HG02885 (cell line): ENCODE data around the gene PLEKHA4.
A peak's percentile ranks its signal among the peaks of the same experiment; 100 is the strongest.
"Not testable (repeated sequence)": the region's sequence is repeated elsewhere in the genome, so short reads cannot be mapped to it uniquely, and the experiment has no call there.

Source experiments
- ATAC-seq: cut with Tn5 transposase; IDR thresholded peaks from one replicate; pipeline ENCODE4 v1.9.1; 2021; ENCODE audit warnings: mild to moderate bottlenecking; ENCODE audit not compliant: unreplicated experiment, poor library complexity

PLEKHA4 gene

GRCh38 chr19:48867746-48868113, 687 bp downstream of the PLEKHA4 start:
- no peak for ATAC-seq

- ATAC-seq = no peak
These were observed 1.2 kb downstream of the PLEKHA4 start for GRCh38 chr19:48867123-48867745.

GRCh38 chr19:48866692-48867091, 1.7 kb downstream of the PLEKHA4 start:
- ATAC-seq = no peak

DNA sequence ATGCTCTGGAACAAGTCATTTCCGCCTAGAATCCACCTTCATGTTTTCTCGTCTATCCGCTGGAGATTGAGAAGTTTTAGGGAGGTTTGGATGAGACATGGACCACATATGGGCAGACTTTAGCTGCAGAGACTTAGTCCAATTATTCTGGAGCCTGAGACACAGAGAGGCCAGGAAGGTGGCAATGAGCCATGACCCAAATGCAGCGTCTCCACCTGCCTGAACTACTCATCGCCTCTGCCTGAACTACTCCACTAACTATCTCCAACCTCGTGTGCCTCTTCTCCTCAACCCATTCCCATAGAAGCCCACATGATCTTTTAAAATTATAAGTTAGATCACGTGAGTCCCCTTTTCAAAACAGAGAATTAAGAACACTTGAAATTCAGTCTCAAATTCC, 5.6 kb downstream of the PLEKHA4 start:
- no peak for ATAC-seq

DNA sequence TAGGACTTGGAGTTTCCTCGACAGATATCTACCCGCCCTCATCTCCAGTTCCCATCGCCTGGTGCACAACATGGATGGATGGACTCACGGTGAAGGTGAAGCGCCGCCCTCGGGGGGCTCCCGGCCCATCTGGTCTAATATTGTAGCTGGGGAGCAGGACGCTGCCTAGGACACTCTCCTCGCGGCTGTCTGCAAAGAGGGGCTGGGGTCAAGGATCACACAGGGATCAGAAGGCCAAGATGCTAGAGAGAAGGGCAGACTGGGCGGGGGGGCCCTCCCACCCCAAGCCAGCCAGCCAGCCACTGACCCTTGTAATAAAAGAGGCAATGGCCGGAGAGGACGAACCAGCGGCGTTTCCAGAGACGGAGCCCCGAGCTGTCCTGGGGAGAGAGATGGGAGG, 7.1 kb downstream of the PLEKHA4 start:
- ATAC-seq = no peak

DNA sequence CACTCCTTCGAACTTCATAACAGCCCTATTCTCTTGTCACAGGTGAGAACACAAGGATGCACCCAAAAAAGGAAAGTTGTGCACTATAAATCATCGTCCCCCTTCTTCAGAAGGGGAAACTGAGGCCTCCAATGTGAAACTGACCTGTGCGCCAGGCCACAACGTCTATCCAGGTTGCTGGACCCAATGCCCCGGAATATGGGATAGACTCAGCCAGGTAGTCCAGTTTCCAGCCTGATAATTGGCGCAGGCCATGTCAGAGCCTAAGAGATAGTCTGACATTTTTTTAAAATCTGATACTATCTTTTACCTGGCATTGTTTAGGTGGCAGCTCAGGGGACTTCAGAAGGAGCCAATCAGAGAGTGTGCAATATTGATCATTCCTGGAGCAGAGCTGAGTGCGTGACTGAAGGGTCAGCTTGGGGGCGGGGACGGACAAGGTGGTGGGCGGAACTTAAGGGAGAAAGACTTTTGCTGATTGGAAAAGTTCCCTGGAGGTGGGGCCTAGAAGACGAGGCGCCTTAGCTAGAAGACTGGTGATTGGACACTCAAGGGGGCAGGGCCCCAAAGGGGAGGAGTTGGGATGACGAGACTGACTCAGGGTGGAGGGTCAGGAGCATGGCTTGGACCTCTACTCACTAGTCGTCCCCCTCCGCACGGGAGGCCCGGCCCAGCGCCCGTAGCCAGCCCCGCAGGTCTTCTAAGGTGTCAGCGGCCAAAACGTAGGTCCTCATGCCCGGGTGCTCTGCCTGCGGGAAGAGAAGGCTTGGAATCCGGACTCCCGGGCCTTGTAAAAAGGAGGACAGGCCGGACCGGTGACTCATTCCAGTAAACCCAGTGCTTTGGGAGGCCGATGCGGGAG, 8.5 kb downstream of the PLEKHA4 start:
- no peak for ATAC-seq

DNA sequence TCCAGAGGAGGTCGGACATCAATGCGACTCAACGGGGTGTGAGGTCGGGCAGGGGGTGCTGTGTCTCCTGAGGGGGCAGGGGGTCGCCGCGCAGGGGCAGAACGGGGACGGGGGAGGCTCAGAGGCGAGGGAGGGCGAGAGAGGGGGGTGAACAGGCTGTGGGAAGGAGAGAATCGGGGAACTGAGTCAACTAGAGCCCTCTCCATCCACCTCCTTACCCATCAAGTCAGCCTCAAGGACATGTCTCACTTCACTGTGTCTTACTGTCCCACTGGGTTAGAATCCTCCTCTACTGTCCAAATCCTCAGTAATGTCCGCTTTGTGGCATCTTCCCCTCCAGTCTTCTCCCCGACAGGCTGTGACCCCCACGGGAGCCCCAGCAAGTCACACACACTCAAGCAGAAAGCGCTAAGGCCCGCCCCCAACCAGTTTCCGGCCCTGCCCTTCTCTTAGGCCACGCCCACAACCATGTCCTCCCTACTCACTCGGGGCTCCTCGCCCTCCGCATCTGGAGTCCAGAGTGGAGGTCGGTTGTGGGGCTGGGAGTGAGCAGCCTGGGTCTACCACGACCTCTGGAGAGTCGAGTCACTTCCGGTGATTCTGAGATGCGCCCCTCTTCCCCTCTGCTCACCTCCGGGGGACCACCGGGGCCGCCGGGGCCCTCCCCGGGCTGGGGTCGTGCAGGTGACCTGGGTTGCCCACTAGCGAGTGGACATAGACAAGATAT, 9.3 kb downstream of the PLEKHA4 start:
- peak; percentile 60 for ATAC-seq

DNA sequence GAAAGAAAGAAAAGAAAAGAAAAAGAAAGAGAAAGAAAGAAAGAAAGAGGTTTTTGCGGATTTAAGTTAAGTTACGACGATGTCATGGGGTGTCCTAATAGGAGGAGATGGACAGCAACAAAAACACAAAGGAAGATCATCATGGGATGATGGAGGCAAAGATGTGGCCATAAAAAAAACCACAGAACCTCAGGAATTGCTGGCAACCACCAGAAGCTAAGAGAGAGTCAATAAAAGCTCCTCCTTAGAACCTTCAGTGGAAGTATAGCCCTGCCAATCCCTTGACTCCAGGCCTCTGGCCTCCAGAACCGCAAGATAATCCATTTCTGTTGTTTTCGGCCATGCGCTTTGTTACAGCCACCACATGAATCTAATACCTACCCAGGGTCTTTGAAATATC, 11.5 kb downstream of the PLEKHA4 start:
- no peak for ATAC-seq

- no peak for ATAC-seq
These were observed 14.3 kb downstream of the PLEKHA4 start for GRCh38 chr19:48854103-48854502.

- no peak for ATAC-seq
These were observed 14.9 kb downstream of the PLEKHA4 start for GRCh38 chr19:48853483-48853882.

DNA sequence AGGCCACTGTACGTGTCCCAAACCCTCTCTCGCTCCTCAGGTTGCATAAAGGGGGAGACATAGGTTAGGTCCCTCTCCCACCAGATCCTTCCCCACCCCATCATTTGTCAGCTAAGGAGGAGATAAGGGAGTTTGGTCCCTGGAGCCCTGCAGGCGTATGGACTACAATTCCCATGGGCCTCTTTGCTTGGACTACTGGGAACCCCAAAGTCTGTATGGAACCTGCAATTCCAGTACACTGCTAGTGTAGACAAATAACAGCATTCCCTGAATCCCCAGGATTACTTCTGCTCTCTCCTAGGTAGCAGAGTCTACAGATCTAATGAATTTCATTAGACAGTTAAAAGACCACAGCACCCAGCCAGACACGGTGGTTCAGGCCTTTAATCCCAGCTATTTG, 16.1 kb downstream of the PLEKHA4 start:
- no peak for ATAC-seq

DNA sequence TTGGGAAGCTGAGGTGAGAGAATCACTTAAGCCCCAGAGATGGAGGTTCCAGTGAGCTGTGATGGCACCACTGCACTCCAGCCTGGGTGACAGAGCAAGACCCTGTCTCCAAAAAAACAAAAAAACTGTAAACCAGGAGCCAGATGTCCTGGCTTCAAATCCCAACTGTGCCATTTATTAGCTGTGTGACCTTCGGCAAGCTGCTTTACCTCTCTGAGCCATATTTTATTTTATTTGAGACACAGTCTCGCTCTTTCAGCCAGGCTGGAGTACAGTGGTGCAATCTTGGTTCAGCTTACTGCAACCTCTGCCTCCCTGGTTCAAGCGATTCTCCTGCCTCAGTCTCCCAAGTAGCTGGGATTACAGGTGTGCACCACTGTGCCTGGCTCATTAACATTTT, 21.8 kb downstream of the PLEKHA4 start:
- ATAC-seq = not testable (repeated sequence)

DNA sequence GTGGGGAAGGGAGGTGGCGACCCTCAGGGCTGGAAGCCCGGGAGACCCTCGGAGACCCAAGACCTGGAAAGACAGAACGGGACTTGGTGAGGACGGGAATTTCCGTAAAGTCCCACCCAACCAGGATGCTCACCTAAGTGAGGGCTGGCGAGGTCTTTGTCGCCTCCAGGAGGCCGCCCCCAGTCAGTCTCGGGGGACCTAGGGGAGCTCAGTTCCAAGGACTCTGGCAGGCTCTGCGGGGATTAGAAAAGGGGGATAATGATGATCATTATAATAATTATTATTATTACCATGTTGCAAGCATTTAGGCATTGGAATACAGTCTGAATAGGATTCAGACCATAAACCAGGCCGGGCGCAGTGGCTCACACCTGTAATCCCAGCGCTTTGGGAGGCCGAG, 23.0 kb downstream of the PLEKHA4 start:
- ATAC-seq = no peak

DNA sequence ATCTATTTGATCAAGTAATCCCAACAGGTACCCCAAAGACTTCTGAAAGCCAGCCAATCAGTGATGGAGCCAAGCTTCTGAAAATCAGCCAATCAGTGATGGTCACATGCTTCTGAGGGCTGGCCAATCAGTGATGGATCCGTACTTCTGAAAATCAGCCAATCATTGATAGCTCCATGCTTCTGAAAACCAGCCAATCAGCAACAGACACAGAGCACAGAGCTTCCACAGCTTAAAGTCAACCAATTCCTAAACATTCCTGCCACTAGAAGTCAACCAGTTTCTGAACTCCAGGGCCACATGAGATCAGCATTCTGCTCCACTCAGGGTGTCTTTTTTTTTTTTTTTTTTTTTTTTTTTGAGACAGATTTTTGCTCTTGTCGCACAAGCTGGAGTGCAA, 23.9 kb downstream of the PLEKHA4 start:
- no peak for ATAC-seq

GRCh38 chr19:48842789-48843162, 25.6 kb downstream of the PLEKHA4 start:
- no peak for ATAC-seq

DNA sequence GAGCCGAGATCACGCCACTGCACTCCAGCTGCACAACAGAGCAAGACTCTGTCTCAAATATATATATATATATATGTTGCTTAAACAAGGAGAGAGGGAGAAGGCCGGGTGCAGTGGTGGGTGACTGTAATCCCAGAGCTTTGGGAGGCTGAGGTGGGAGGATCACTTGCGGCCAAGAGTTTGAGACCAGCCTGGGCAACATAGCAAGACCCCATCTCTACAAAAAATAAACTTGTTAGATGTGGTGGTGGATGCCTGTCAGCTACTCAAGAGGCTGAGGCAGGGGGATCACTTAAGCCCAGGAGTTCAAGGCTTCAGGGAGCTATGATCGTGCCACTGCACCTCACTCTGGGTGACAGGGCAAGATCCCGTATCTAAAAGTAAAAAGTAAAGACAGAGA, 26.8 kb downstream of the PLEKHA4 start:
- no peak for ATAC-seq

GRCh38 chr19:48841047-48841446, 27.4 kb downstream of the PLEKHA4 start:
- ATAC-seq = no peak

DNA sequence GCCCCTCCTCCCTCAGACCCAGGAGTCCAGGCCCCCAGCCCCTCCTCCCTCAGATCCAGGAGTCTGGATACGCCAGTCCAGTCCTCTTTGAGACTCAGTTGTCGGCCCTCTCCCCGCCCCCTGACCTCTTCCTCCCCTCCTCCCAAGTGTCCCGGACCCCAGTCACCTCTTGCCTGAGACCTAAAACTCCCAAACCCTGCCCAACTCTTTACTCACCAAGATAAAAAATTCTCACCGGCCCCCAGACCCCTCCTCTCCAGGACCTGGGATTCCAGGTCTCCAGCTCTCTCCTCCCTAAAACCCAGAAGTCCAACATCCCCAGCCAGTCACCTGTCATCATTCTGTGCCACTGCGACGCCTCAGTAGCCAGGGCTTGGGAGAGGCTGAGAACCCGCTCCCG, 30.7 kb downstream of the PLEKHA4 start:
- ATAC-seq = no peak

DNA sequence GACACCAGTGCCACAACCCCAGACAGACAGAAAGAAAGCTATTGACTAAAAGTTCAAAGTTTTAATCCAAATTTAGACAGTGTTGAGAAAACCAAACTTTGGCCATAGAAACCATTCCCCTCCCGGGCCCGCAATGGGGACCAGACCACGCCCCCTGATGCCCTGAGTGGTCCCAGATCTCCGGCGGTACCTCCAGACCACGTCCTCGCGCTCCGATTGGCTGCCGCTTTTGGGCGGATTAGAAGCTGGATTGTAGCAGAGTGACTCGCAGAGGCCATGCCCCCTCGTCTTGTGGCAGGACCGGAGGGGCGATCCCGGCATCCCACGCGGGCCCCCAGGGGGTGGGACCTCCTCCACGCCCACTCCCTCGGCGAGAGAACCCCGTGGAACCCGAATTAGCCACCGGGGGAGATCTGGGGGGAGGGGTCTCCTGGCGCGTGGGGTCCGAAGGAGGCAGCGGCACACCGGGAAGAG, 31.3 kb downstream of the PLEKHA4 start:
- ATAC-seq = peak; percentile 64

DNA sequence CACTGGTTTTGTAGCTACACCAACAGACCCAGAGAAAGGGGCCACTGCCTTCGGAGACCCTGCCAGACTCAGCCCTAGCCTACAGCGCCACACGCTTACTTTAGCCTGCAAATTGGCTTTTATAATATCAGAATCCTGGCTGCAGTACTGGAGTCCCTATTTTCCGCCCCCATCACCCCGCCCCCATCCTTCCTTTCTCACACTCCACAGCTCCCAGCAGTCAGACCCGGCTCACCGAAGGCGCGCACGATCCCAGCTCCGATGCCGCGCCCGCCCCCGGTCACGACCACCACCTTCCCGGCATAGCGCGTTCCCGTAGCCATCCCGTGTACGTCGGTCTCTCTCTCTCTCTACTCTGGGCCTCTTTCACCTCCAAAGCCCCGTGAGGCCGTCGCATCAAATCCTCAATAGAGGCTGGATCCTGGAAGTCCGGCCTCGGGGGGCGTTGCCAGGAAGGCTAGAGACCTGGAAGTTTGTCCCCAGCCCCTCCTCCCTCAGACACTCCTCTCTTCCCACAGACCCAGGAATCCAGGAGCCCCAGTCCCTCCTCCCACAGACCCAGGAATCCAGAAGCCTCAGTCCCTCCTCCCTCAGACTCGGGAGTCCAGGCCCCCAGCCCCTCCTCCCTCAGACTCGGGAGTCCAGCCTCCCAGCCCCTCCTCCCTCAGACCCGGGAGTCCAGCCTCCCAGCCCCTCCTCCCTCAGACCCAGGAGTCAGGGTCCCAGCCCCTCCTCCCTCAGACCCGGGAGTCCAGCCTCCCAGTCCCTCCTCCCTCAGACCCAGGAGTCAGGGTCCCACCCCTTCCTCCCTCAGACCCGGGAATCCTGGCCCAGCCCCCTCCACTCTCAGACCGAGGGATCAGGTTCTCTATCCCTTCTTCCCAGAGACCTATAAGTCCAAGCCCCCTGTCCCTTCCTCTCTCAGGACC, 32.1 kb downstream of the PLEKHA4 start, which contains the start of gene HSD17B14:
Gene HSD17B14 (minus strand): TSS at position 403 of the 929 bp plus-strand sequence. CDS start 80 bp downstream, at position 323.
- no peak for ATAC-seq
